Coronary artery (tissue), 2 donors: ENCODE measurements around the gene ICE1.
"Not testable (repeated sequence)": the region's sequence is repeated elsewhere in the genome, so short reads cannot be mapped to it uniquely, and the experiment has no call there.

Experiments used
- DNase-seq: peaks from one replicate; pipeline ENCODE4 v3.0.0-alpha.2; 2017; ENCODE audit warnings: low spot score
- H3K27ac ChIP-seq, 2 donors: fragments of 200-600 bp; sonication (generic); one replicate each; pipeline ENCODE4 v1.5.1; 2016 to 2019
- H3K4me3 ChIP-seq: fragments of 200-600 bp; sonication (generic); 2 replicates; pipeline ENCODE4 v1.5.1; 2016; ENCODE audit warnings: mild to moderate bottlenecking, moderate library complexity
- CTCF ChIP-seq: fragments of 200-600 bp; sonication (generic); IDR thresholded peaks from one replicate; pipeline ENCODE4 v1.5.1; 2019; ENCODE audit warnings: antibody characterized with exemption

ICE1 gene

GRCh38 chr5:5505815-5506214 lies 83.3 kb downstream of the ICE1 start:
- no peak for TF ChIP-seq CTCF
- H3K4me3 ChIP-seq = no peak overlapping the region
- no peak for DNase-seq

GRCh38 chr5:5508391-5508790 lies 85.9 kb downstream of the ICE1 start:
- TF ChIP-seq CTCF = no peak
- no peak for DNase-seq
- Histone ChIP-seq H3K27ac (no peak overlapping the region), H3K4me3 (no peak overlapping the region)

More at GRCh38 chr5:5505815-5506214, 83.3 kb downstream of the ICE1 start:
- no peak overlapping the region for H3K27ac ChIP-seq

GRCh38 chr5:5511904-5512416 lies 89.5 kb downstream of the ICE1 start:
- no peak overlapping the region for H3K4me3 ChIP-seq
- DNase-seq = no peak
- TF ChIP-seq CTCF = no peak
- no peak overlapping the region for H3K27ac ChIP-seq

- Histone ChIP-seq H3K4me3 (no peak overlapping the region), H3K27ac (no peak overlapping the region)
- no peak for DNase-seq
- no peak for TF ChIP-seq CTCF
These were observed 90.1 kb downstream of the ICE1 start for GRCh38 chr5:5512543-5512942.

GRCh38 chr5:5520622-5521021 lies 98.1 kb downstream of the ICE1 start:
- H3K27ac ChIP-seq, DNase-seq, H3K4me3 ChIP-seq: not testable (repeated sequence)

GRCh38 chr5:5521029-5521428 lies 98.6 kb downstream of the ICE1 start:
- no peak for TF ChIP-seq CTCF
- DNase-seq = no peak
- H3K27ac ChIP-seq = no peak overlapping the region
- H3K4me3 ChIP-seq = no peak overlapping the region

GRCh38 chr5:5521478-5521877 lies 99.0 kb downstream of the ICE1 start:
- TF ChIP-seq CTCF = no peak
- DNase-seq = no peak
- H3K27ac ChIP-seq = no peak overlapping the region

GRCh38 chr5:5522336-5522735 lies 99.9 kb downstream of the ICE1 start:
- Histone ChIP-seq H3K27ac (no peak overlapping the region), H3K4me3 (no peak overlapping the region)
- no peak for TF ChIP-seq CTCF
- DNase-seq = no peak

More at GRCh38 chr5:5521478-5521877, 99.0 kb downstream of the ICE1 start:
- H3K4me3 ChIP-seq = no peak overlapping the region
